GM21526 (cell line): ENCODE results near the gene GRIK2.

Experiments
- ATAC-seq: cut with Tn5 transposase; IDR thresholded peaks from one replicate; pipeline ENCODE4 v1.9.1; 2021; ENCODE audit warnings: moderate library complexity; ENCODE audit not compliant: unreplicated experiment, low FRiP score

The GRIK2 gene

DNA sequence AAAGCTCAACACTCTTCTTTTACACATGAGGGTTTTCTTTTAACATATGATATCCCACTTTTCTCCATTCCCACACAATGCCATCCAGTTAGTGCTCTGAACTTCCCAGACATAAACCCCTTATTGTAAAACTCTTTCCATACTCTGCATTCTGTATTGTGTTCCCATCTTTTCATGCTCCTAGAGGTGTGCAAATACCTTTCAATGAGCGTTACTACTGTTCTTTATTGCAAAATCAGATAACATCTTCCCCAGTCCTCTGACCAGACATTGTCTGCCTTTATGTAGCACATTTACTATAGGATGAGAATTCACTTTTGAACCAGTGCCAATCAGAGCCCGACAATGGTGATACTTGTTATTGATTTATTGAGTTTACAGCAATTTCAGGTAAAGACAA lies 296.2 kb downstream of the GRIK2 start:
- ATAC-seq: no peak

GRCh38 chr6:101700655-101701054 lies 307.1 kb downstream of the GRIK2 start:
- no peak for ATAC-seq

DNA sequence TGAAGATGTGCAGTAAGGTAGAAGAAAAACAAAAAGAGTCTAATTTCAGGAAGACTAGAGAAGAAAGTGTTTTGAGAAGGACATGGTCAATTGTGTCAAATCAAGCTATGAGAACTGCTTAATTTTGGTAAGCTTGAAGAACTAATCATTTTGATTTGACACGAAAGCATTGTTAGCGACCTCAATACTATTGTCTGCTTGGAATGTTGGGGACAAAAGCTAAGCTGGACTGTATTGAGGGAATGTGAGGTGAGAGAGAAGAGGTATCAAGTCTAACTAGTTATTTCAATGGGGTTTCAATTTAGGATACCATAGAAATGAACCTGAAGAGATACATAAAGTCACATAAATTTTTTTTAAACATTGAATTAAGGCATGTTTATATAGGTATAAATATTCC lies 309.8 kb downstream of the GRIK2 start:
- ATAC-seq: no peak

DNA sequence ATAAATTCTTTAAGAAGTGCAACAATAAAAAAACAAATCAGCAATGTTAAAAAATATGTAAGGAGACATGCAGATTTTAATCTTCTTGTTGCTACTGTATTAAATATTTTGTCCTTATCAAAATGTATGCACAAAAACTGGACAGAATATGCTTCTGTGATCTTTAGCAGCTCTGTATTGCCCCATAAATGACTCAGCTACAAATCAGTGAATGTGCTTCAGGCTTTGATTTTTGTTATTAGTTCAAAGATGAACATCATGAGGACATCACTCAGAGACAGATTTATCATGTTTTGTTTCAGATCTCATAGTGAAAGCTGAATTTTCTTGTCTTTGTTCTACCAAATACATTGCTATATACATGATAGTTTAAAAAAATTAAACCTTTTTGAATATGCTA lies 312.4 kb downstream of the GRIK2 start:
- ATAC-seq: no peak

- no peak for ATAC-seq
Observed at GRCh38 chr6:101706576-101706975, 313.1 kb downstream of the GRIK2 start.

GRCh38 chr6:101711518-101711917 lies 318.0 kb downstream of the GRIK2 start:
- no peak for ATAC-seq

DNA sequence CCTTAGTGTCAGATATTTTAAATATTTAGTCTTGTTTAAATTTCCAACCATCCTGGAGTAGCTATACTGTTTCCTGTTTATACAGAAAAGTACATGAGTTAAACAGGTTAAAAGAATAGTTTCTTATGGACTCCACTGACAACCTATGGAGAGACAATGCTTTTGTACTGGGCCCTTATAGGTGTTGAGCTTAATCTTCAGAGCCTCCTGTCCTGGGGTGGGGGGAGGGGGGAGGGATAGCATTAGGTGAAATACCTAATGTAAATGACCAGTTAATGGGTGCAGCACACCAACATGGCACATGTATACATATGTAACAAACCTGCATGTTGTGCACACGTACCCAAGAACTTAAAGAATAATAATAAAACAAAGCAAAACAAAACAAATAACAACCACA lies 322.9 kb downstream of the GRIK2 start:
- ATAC-seq: no peak

- ATAC-seq: no peak
Observed at GRCh38 chr6:101716810-101717209, 323.3 kb downstream of the GRIK2 start.

GRCh38 chr6:101719521-101719920 lies 326.0 kb downstream of the GRIK2 start:
- no peak for ATAC-seq

GRCh38 chr6:101722471-101722870 lies 329.0 kb downstream of the GRIK2 start:
- no peak for ATAC-seq

- ATAC-seq: no peak
Observed at GRCh38 chr6:101722991-101723579, 329.6 kb downstream of the GRIK2 start.

- ATAC-seq: no peak
Observed at GRCh38 chr6:101728388-101728787, 334.9 kb downstream of the GRIK2 start.

DNA sequence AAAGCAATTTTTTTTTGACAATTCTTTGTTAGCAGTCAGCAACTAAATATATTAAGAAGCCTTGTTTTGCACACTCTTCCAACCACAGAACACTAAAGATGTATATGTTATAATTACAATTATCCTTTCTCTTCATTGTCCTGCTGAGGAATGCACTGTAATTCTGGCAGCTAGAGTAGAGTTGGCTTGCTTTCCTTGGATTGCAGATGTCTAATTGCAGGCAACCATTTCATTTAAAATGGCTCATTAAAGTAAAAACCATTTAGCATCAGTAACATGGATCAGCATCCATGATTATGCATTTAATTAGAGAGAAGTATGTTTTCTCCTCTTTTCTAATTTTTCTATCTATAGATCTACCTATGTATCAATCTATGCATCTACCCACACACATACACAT lies 335.4 kb downstream of the GRIK2 start:
- no peak for ATAC-seq

GRCh38 chr6:101730954-101731353 lies 337.4 kb downstream of the GRIK2 start:
- ATAC-seq: no peak

GRCh38 chr6:101733899-101734298 lies 340.4 kb downstream of the GRIK2 start:
- ATAC-seq: no peak

DNA sequence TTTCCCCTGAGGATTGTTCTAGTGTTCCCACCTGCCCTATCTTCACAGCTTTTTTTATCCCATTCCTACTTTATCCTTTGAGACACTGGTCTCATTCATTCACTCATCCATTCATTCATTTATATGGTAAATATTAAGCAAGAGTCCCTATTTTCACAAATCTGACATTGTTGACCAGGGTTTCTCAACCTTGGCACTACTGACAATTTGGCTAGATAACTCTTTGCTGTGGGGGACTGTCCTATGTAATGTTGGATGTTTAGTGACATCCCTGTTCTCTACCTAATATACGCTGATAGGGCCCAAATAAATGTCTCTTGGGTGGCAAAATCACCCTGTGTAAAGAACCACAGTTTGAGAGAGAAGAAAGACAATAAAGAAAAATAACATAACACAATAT lies 345.0 kb downstream of the GRIK2 start:
- ATAC-seq: no peak

- no peak for ATAC-seq
Observed at GRCh38 chr6:101740631-101741030, 347.1 kb downstream of the GRIK2 start.

GRCh38 chr6:101741474-101742171 lies 348.1 kb downstream of the GRIK2 start:
- ATAC-seq: no peak

GRCh38 chr6:101747160-101747559 lies 353.7 kb downstream of the GRIK2 start:
- ATAC-seq: no peak

- no peak for ATAC-seq
Observed at GRCh38 chr6:101747716-101748115, 354.2 kb downstream of the GRIK2 start.

GRCh38 chr6:101755931-101756330 lies 362.4 kb downstream of the GRIK2 start:
- no peak for ATAC-seq

GRCh38 chr6:101758368-101758767 lies 364.9 kb downstream of the GRIK2 start:
- ATAC-seq: no peak
